Loucy (cell line): Measurements from ENCODE around the gene RABL6.

Experiments used
- H2AFZ ChIP-seq: fragments of 200-600 bp; sonication (generic); 2 replicates; pipeline ENCODE4 v1.6.0; 2016; ENCODE audit warnings: antibody characterized with exemption, mild to moderate bottlenecking, low read length, moderate library complexity
- H3F3A ChIP-seq: fragments of 200-600 bp; 2 replicates; pipeline ENCODE4 v1.6.0; 2016; ENCODE audit warnings: antibody characterized with exemption, low read depth, mild to moderate bottlenecking
- H3K27me3 ChIP-seq: fragments of 200-600 bp; sonication (generic); 2 replicates; pipeline ENCODE4 v1.6.1; 2014; ENCODE audit warnings: low read length, mild to moderate bottlenecking; ENCODE audit not compliant: insufficient read depth, poor library complexity, severe bottlenecking
- H3K36me3 ChIP-seq: fragments of 200-600 bp; sonication (generic); 2 replicates; pipeline ENCODE4 v1.6.1; 2016; ENCODE audit warnings: low read length; ENCODE audit not compliant: insufficient read depth
- H3K4me1 ChIP-seq: fragments of 200-600 bp; sonication (generic); 2 replicates; pipeline ENCODE4 v1.5.1; 2014; ENCODE audit warnings: low read length, mild to moderate bottlenecking; ENCODE audit not compliant: insufficient read depth, poor library complexity, severe bottlenecking
- H3K4me2 ChIP-seq: fragments of 200-600 bp; sonication (generic); 2 replicates; pipeline ENCODE4 v1.6.0; 2014; ENCODE audit warnings: antibody characterized with exemption, low read length, low read depth, mild to moderate bottlenecking; ENCODE audit not compliant: poor library complexity, severe bottlenecking
- H3K4me3 ChIP-seq: fragments of 200-600 bp; sonication (generic); 2 replicates; pipeline ENCODE4 v1.5.1; 2014; ENCODE audit warnings: low read length, mild to moderate bottlenecking, mixed read lengths; ENCODE audit not compliant: poor library complexity, severe bottlenecking
- H3K79me2 ChIP-seq: fragments of 200-600 bp; sonication (generic); 2 replicates; pipeline ENCODE4 v1.6.1; 2014; ENCODE audit warnings: low read length; ENCODE audit not compliant: insufficient read depth
- H3K9ac ChIP-seq: fragments of 200-600 bp; sonication (generic); 2 replicates; pipeline ENCODE4 v1.6.0; 2014; ENCODE audit warnings: mild to moderate bottlenecking, low read depth, low read length, moderate library complexity; ENCODE audit not compliant: poor library complexity, severe bottlenecking
- H3K9me2 ChIP-seq: fragments of 200-600 bp; sonication (generic); replicated peaks from 2 replicates; pipeline ENCODE4 v1.6.1; 2016; ENCODE audit warnings: low read depth, low read length, mixed read lengths
- H3K9me3 ChIP-seq: fragments of 200-600 bp; sonication (generic); 2 replicates; pipeline ENCODE4 v1.6.1; 2014; ENCODE audit warnings: mild to moderate bottlenecking, antibody characterized with exemption, low read length, low read depth; ENCODE audit not compliant: insufficient read depth
- H4K20me1 ChIP-seq: fragments of 200-600 bp; sonication (generic); 2 replicates; pipeline ENCODE4 v1.6.0; 2014; ENCODE audit warnings: antibody characterized with exemption, low read length, mild to moderate bottlenecking; ENCODE audit not compliant: insufficient read depth, poor library complexity, severe bottlenecking
- CTCF ChIP-seq: fragments of 200-600 bp; sonication (generic); conservative IDR thresholded peaks from 2 replicates; pipeline ENCODE4 v1.5.1; 2014; ENCODE audit warnings: mild to moderate bottlenecking, antibody characterized with exemption, low read length
- EZH2phosphoT487 ChIP-seq: fragments of 200-600 bp; IDR thresholded peaks from 2 replicates; pipeline ENCODE4 v1.6.1; 2018; ENCODE audit warnings: antibody characterized with exemption, mild to moderate bottlenecking, moderate library complexity, borderline replicate concordance

RABL6 gene

GRCh38 chr9:136846376-136847087 is 38.8 kb downstream of the RABL6 start:
- Histone ChIP-seq H3K9me3 (no peaks in the 10 kb centered on the region), H3K36me3 (peaks cover 8% of the 10 kb centered on the region; the same call in 1 of the 2 replicates), H3K27me3 (no peaks in the 10 kb centered on the region), H3F3A (no peaks in the 10 kb centered on the region), H3K4me1 (peaks cover 13% of the 10 kb centered on the region), H4K20me1 (peaks cover 23% of the 10 kb centered on the region), H3K9ac (no peak overlapping the region), H2AFZ (no peak overlapping the region), H3K4me3 (no peak overlapping the region), H3K4me2 (no peak overlapping the region), H3K9me2 (no peaks in the 10 kb centered on the region), H3K79me2 (peaks cover 15% of the 10 kb centered on the region; the same call in 1 of the 2 replicates)
- TF ChIP-seq CTCF: no peak
- no peak for TF ChIP-seq EZH2phosphoT487

GRCh38 chr9:136847088-136847825 is 39.5 kb downstream of the RABL6 start:
- Histone ChIP-seq H3K4me1 (peaks cover 9% of the 10 kb centered on the region), H3K9ac (peak overlapping the region; percentile 90)

GRCh38 chr9:136847826-136848392 is 40.2 kb downstream of the RABL6 start:
- no peaks in the 10 kb centered on the region for H3F3A ChIP-seq

More at GRCh38 chr9:136847088-136847825, 39.5 kb downstream of the RABL6 start:
- H3K36me3 ChIP-seq: peaks cover 13% of the 10 kb centered on the region; the same call in 1 of the 2 replicates
- H3F3A ChIP-seq: no peaks in the 10 kb centered on the region
- peak overlapping the region; percentile 89 for H3K4me2 ChIP-seq
- H3K4me3 ChIP-seq: peak overlapping the region; percentile 91
- H3K79me2 ChIP-seq: peaks cover 15% of the 10 kb centered on the region; the same call in 1 of the 2 replicates
- no peaks in the 10 kb centered on the region for H3K9me2 ChIP-seq
- peak overlapping the region; percentile 77 for H2AFZ ChIP-seq
- no peaks in the 10 kb centered on the region for H3K9me3 ChIP-seq
- no peak for TF ChIP-seq EZH2phosphoT487
- TF ChIP-seq CTCF: no peak
- H3K27me3 ChIP-seq: no peaks in the 10 kb centered on the region
- H4K20me1 ChIP-seq: peaks cover 19% of the 10 kb centered on the region

More at GRCh38 chr9:136847826-136848392, 40.2 kb downstream of the RABL6 start:
- Histone ChIP-seq H3K9ac (peak overlapping the region; percentile 90), H3K9me2 (no peaks in the 10 kb centered on the region), H3K4me2 (peak overlapping the region; percentile 89), H3K36me3 (peaks cover 13% of the 10 kb centered on the region; the same call in 1 of the 2 replicates), H2AFZ (peak overlapping the region; percentile 77), H3K4me3 (peak overlapping the region; percentile 91), H3K4me1 (peaks cover 7% of the 10 kb centered on the region), H3K9me3 (no peaks in the 10 kb centered on the region), H3K79me2 (peaks cover 15% of the 10 kb centered on the region; the same call in 1 of the 2 replicates), H4K20me1 (peaks cover 19% of the 10 kb centered on the region), H3K27me3 (no peaks in the 10 kb centered on the region)
- no peak for TF ChIP-seq EZH2phosphoT487
- TF ChIP-seq CTCF: no peak
